NB4 (cell line): ENCODE results near the gene ST6GALNAC3.

Experiments
- POLR2A ChIP-seq: IDR thresholded peaks from 2 replicates; pipeline ENCODE4 v1.6.1; 2011; ENCODE audit warnings: mild to moderate bottlenecking; ENCODE audit not compliant: insufficient read length; ENCODE audit errors: extremely low read depth
- TF ChIP-seq, protein P1 (sequence below): IDR thresholded peaks from one replicate; pipeline ENCODE4 v1.5.1; 2012; ENCODE audit warnings: low read depth, low read length
- TF ChIP-seq, protein P2 (sequence below): IDR thresholded peaks from 2 replicates; pipeline ENCODE4 v1.6.1; 2011; ENCODE audit warnings: low read depth, low read length

DNA sequence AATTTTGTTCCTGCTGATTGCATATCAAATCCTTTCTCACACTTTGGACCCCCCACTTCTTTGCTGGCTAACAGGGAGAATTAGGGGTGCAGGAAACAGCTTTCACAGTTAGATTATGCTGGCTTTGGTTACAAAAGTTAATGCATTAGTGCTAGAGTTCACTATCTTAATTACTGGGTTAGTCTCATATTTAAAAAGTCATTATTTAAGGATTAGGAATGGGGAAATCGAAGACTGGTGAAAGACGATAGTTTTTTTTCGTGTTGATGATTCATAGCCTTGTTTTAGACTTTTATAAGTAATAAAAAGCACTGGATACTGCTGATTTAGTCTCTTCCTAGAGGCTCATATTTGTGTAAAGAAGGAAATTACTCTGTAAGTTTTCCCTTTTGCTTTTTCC lies 11.6 kb downstream of the ST6GALNAC3 start:
- TF ChIP-seq, protein P1, sequence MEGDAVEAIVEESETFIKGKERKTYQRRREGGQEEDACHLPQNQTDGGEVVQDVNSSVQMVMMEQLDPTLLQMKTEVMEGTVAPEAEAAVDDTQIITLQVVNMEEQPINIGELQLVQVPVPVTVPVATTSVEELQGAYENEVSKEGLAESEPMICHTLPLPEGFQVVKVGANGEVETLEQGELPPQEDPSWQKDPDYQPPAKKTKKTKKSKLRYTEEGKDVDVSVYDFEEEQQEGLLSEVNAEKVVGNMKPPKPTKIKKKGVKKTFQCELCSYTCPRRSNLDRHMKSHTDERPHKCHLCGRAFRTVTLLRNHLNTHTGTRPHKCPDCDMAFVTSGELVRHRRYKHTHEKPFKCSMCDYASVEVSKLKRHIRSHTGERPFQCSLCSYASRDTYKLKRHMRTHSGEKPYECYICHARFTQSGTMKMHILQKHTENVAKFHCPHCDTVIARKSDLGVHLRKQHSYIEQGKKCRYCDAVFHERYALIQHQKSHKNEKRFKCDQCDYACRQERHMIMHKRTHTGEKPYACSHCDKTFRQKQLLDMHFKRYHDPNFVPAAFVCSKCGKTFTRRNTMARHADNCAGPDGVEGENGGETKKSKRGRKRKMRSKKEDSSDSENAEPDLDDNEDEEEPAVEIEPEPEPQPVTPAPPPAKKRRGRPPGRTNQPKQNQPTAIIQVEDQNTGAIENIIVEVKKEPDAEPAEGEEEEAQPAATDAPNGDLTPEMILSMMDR, result no peak
- TF ChIP-seq POLR2A, result no peak
- TF ChIP-seq, protein P2, sequence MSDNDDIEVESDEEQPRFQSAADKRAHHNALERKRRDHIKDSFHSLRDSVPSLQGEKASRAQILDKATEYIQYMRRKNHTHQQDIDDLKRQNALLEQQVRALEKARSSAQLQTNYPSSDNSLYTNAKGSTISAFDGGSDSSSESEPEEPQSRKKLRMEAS, result no peak
